Neural crest cell (in vitro differentiated cells): ENCODE measurements around the gene MROH2A. TPM values are rescaled to one million over a fixed set of nuclear protein-coding genes. Genes with fewer than 3 reads are reported as not detected.

Experiments used
- DNase-seq: peaks from one replicate; pipeline ENCODE4 v3.0.0; 2021; ENCODE audit warnings: low read depth, mixed read lengths, low spot score
- H3K27ac Mint-ChIP-seq: one replicate; pipeline ENCODE4 v1.8.0; 2021; ENCODE audit warnings: mild to moderate bottlenecking, mixed read lengths; ENCODE audit not compliant: unreplicated experiment
- H3K27me3 Mint-ChIP-seq: 2 replicates; pipeline ENCODE4 v1.8.0; 2021; ENCODE audit warnings: low read depth, mild to moderate bottlenecking, mixed read lengths
- H3K36me3 Mint-ChIP-seq: 2 replicates; pipeline ENCODE4 v1.8.0; 2021; ENCODE audit warnings: low read depth, mild to moderate bottlenecking, mixed read lengths
- H3K4me1 Mint-ChIP-seq: 2 replicates; pipeline ENCODE4 v1.8.0; 2021; ENCODE audit warnings: mixed read lengths
- H3K4me3 Mint-ChIP-seq: one replicate; pipeline ENCODE4 v1.8.0; 2021; ENCODE audit warnings: mild to moderate bottlenecking, mixed read lengths
- H3K9me3 Mint-ChIP-seq: 2 replicates; pipeline ENCODE4 v1.8.0; 2021; ENCODE audit warnings: mixed read lengths
- total RNA-seq: library from RNA; stranded (reverse); gene quantifications from 2 replicates; pipeline ENCODE4 v1.2.1, GENCODE V29; 2021
- TF ChIP-seq, protein P1 (sequence below): fragments of 200-600 bp; sonication (generic); conservative IDR thresholded peaks from 2 replicates; pipeline ENCODE4 v1.5.0; 2021; ENCODE audit warnings: antibody characterized with exemption, mild to moderate bottlenecking

Gene MROH2A
- total RNA-seq, 1 donor from 2014 or later, result not detected

DNA sequence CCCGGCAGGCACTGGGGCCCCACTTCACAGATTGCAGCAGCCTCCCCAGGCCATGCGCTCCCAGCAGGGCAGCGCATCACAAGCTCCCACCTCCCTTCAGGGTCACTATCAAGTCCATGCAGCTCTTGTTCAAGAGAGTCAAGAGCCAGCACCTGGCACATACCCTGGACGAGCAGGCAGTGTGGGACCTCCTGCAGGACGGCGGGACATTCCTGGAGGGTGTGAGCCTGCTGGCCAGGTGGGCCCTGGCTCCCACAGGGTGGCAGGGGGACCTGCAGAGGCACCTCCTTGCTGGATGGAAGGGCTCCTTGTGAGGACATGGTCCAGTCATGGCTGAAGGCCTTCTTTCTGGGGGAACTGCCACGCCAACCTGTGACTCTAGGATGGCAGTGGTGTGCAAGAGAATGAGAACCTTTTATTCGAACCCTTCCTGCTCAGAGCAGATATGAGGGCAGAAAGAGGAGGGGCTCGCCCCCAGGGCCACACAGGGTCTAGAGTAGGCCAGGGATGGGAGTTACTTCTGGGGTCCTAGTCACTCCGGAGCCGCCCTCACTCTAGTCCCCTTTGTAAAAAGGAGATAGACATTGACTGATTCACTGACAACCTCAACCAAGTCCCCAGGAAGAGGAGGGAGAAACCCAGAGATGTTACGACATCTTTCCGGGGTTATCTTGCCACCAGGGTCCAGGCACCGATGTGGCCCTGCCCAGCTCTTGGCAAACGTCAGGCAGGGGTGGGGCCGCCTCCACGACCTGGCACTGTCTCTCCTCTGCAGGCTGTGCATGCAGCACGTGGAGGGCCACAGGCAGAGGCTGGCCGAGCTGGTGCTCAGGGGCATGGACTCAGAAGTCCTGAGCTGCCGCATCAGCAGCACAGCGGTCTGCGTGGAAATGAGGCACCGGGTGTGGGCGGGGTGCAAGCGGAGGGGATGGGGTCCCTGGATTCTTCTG, 44.9 kb downstream of the MROH2A start:
- DNase-seq, result no peak
- H3K4me3 Mint-ChIP-seq, result no peak overlapping the region
- no peaks in the 10 kb centered on the region for H3K27me3 Mint-ChIP-seq
- H3K9me3 Mint-ChIP-seq, result no peaks in the 10 kb centered on the region
- no peaks in the 10 kb centered on the region for H3K36me3 Mint-ChIP-seq
- TF ChIP-seq, protein P1, sequence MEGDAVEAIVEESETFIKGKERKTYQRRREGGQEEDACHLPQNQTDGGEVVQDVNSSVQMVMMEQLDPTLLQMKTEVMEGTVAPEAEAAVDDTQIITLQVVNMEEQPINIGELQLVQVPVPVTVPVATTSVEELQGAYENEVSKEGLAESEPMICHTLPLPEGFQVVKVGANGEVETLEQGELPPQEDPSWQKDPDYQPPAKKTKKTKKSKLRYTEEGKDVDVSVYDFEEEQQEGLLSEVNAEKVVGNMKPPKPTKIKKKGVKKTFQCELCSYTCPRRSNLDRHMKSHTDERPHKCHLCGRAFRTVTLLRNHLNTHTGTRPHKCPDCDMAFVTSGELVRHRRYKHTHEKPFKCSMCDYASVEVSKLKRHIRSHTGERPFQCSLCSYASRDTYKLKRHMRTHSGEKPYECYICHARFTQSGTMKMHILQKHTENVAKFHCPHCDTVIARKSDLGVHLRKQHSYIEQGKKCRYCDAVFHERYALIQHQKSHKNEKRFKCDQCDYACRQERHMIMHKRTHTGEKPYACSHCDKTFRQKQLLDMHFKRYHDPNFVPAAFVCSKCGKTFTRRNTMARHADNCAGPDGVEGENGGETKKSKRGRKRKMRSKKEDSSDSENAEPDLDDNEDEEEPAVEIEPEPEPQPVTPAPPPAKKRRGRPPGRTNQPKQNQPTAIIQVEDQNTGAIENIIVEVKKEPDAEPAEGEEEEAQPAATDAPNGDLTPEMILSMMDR, result no peak
- H3K4me1 Mint-ChIP-seq, result no peaks in the 10 kb centered on the region
- H3K27ac Mint-ChIP-seq, result peak overlapping the region; percentile 43

DNA sequence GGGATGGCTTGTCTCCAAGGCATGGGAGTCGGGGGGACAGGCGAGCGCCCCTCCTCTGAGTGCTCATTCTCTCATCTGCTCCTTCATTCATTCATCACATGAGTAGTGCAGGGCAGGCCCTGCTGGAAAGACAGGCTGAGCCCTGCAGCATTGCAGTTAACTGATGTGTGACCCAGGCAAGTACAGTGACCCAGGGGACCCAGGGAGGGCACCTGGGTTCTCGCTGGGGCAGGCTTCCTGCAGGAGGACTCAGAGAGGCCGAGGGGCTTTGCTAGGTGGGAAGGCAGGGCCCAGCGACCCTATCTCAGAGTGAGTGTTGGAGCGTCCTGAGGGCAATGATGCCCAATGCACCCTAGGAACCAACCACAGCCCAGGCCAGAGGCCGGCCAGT, 45.6 kb downstream of the MROH2A start:
- no peak for DNase-seq
- no peaks in the 10 kb centered on the region for H3K9me3 Mint-ChIP-seq

DNA sequence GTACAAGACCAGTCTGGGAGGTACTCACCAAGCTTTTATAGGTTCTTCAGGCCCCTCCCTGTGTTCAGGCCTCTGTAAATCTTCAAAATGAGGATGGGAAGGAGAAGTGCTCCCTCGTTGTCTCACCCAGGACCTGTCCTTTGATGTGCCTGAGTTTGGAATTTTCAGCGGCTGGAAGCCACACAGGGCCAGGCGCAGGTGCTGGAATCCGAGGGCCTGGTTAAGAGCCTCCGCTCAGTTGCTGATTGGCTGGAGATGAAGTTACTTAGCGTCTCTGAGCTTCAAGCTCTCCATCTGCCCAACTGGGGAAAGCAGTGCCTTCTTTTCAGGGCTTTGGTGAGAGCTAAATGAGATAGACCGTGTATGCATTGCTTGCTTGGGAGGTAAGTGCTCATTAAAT, 46.2 kb downstream of the MROH2A start:
- H3K4me1 Mint-ChIP-seq, result no peaks in the 10 kb centered on the region
- DNase-seq, result no peak
- TF ChIP-seq, protein P1, result no peak
- no peak overlapping the region for H3K27ac Mint-ChIP-seq
- no peaks in the 10 kb centered on the region for H3K36me3 Mint-ChIP-seq
- H3K4me3 Mint-ChIP-seq, result no peak overlapping the region
- no peaks in the 10 kb centered on the region for H3K27me3 Mint-ChIP-seq
- H3K9me3 Mint-ChIP-seq, result no peaks in the 10 kb centered on the region

More for the DNA sequence above, 45.6 kb downstream of the MROH2A start:
- Mint-ChIP-seq H3K27ac (no peak overlapping the region), H3K36me3 (no peaks in the 10 kb centered on the region), H3K4me3 (no peak overlapping the region), H3K4me1 (no peaks in the 10 kb centered on the region), H3K27me3 (no peaks in the 10 kb centered on the region)
- TF ChIP-seq, protein P1, result no peak

DNA sequence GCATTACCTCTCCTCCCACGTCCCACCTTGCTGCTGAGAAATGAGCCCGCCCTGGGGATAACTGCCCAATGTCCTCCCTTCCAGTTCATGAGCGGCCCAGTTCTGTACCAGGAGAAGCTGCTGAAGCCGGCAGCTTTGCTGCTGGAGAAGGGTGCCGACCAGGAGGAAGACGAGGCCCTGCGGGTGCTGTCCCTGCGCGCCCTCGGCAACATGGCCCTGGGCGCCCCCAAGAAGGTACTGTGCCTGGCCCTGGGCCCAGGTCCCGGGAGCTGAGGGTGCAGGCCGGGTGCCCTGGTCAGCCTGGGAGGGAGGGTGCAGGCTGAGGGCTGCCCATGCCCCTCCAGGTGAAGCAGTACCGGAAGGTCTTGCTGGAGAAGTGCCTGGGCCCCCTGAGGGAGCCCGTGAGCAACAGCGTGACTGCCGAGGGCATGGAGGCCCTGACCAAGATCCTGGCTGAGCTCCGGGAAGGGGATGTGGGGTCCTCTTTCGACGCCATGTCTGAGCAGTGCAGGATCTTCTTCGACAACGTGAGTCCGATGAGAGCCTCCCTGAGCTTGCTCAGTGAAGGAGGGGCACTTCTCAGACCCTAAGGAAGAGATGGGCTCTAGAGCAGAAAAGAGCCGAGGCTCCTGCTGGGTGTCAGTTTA, 50.5 kb downstream of the MROH2A start:
- no peak for DNase-seq
- Mint-ChIP-seq H3K4me1 (peaks cover 13% of the 10 kb centered on the region), H3K27ac (no peak overlapping the region), H3K27me3 (no peaks in the 10 kb centered on the region), H3K36me3 (no peaks in the 10 kb centered on the region), H3K9me3 (no peaks in the 10 kb centered on the region), H3K4me3 (no peak overlapping the region)
- TF ChIP-seq, protein P1, result no peak

DNA sequence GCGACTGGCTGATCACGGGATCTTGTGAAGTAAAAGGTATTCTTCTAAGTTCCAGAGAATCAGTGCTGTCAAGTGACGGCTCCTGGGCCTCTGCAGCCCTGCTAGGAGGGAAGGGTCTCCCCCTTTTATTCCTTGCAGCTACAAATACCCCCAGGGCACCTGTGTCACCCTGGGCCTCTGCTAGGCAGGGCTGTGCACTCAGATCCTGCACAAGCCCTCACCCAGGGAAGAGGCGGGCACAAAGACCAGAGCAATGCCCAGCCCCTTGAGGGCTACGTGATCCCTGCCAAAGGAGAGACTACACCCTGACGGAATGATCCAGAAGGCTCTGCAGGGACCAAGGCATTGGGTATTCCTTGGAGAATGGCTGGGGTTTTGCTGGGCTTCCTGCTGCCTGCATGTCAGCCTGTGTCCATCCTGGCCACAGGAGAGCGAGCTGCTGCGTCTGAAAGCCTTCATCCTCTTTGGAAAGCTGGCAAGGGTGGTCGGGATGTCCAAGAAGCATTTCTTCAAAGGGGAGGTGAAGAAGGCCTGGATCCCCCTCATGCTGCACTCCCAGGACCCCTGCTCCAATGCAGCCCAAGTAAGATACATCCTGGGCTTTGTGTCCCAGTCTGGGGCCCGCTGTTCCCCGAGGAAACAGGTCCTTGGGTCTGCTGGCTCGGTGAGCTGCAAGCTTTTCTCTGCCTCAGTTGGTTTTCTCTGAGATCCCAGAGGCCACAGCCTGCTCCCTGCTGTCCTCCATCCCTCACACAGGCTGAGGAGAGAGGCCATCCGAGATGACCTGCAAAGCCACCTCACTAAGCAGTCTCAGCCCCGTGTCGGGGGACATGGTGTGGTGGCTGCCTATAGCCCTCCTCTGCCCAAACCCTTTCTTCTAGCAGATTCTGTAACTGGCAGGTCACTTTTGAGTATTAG, 51.3 kb downstream of the MROH2A start:
- H3K27ac Mint-ChIP-seq, result no peak overlapping the region
- no peak overlapping the region for H3K4me3 Mint-ChIP-seq
- no peaks in the 10 kb centered on the region for H3K27me3 Mint-ChIP-seq
- no peak for DNase-seq
- TF ChIP-seq, protein P1, result no peak
- H3K9me3 Mint-ChIP-seq, result no peaks in the 10 kb centered on the region
- peaks cover 13% of the 10 kb centered on the region for H3K4me1 Mint-ChIP-seq
- H3K36me3 Mint-ChIP-seq, result no peaks in the 10 kb centered on the region
